HG02763 (cell line): ENCODE measurements around the gene CSRP2.
A peak's percentile ranks its signal among the peaks of the same experiment; 100 is the strongest.

Experiments used
- ATAC-seq: cut with Tn5 transposase; IDR thresholded peaks from one replicate; pipeline ENCODE4 v1.9.1; 2021; ENCODE audit warnings: mild to moderate bottlenecking, moderate library complexity; ENCODE audit not compliant: unreplicated experiment

CSRP2 gene

DNA sequence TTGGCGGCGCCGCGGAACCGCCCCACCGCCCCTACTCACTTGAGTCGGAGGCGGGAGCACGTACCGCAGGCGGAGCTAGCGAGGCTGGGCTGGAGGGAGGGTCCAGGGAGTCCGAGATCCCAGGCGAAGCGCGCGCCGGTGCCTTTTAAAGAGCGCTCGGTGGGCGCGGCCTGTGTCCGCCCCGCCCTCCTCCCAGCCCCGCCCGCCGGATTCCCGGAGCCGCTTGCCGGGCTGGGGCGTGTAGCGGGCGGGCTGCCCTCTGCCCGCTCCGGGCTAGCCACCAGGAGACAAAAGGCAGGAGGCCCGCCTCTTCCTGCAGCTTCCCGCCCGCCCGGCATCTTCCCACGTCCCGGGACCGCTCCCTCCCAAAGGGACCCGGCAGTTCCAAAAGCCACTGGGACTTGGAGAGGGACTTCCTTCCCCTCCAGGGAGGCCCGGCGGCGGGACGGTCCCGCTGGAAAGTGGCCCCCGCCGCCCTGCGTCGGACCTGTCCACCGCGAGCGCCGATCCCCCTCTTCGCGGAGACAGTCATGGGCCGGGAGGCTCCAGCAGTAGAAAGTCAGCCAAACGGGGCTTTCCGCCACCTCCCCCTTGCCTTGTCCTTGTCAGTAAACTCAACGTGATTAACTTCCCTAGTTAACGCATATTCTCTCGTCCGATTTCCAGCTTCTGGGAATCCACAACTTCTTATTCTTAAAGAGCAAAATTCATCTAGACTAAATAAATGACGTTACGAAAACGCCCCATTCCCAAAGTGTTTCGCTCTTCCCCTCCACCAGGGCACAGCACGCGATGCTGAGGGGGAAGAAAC, at the start of gene CSRP2:
CSRP2 (minus strand) TSS at position 121 of the 811 bp plus-strand sequence. CDS start 12,759 bp downstream, outside the sequence.
- peak; percentile 92 for ATAC-seq

GRCh38 chr12:76927170-76927784, 48.5 kb upstream of the CSRP2 start:
- no peak for ATAC-seq

- no peak for ATAC-seq
These were observed 46.3 kb upstream of the CSRP2 start for GRCh38 chr12:76925135-76925534.

DNA sequence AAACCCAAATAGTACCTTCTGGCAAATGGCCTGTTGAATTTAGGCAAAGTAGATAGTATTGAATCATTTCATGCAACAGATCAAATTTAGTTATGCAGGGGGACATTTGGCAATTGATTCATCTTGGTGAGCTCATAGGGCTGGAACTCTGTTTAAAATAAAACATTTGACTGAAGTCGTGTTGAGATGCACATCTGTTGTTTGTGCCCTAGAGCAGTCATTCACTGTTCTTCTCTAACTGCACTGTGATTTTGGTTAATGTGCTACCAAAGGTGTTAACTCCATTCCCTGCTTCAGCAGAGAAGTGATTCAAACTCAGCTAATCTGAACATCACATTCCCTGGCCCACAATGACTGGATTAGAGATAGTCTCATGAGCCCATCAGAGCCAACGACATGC, 44.0 kb upstream of the CSRP2 start:
- no peak for ATAC-seq

DNA sequence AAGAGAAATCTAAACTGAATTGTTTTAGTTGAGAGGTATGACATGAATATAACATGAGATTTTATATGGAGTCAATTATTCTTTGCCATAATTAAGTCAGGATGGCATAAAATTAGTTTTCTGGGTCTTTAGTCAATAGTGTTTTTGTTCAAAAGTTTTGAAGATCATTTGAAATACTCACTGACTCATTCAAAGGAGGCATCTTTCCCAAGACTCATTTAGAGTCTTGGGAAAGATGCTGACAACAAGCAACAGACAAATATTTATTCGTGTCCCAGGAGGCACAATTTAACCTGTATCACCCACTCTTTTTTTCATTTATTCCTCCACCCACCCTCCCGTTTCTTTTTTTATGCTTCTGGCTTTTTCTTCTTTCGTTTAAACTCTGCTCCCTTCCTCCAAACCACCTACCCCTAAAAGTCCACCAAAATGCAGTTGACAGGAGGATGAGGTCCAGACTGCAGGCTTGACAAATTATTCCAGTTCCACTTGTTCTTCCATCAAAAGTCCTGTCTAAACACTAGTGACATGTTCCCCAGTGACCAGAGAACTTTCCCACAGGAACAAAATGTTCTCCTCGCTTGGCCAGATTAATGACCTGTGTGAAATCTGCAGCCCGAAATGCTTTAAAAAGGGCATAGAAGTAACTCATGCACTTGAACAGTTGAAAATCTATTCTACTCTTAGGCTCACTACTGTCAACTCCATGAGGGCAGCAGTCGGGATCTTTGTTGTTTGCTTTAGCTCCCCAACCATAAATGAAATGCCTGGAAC, 43.3 kb upstream of the CSRP2 start:
- ATAC-seq, result no peak

DNA sequence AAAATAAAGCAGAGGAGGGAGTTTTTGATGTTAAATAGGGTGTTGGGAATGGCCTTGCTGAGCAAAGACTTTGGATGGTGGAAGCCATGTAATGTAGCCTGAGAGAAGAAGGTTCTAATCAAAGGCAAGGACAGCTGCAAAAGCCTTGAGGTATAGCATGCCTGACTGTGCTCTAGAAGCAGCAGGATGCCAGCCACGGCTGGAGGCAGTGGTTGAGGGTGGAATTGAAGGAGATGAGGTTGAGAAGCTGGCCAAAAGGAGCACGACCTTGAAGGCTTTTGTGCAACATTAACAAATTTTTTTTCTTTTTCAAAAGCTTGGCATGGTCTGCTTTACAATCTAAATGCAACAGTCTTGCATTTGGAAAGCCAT, 42.3 kb upstream of the CSRP2 start:
- ATAC-seq, result no peak

- peak; percentile 72 for ATAC-seq
These were observed 41.6 kb upstream of the CSRP2 start for GRCh38 chr12:76920172-76921099.

- ATAC-seq, result no peak
These were observed 40.8 kb upstream of the CSRP2 start for GRCh38 chr12:76919383-76920171.

DNA sequence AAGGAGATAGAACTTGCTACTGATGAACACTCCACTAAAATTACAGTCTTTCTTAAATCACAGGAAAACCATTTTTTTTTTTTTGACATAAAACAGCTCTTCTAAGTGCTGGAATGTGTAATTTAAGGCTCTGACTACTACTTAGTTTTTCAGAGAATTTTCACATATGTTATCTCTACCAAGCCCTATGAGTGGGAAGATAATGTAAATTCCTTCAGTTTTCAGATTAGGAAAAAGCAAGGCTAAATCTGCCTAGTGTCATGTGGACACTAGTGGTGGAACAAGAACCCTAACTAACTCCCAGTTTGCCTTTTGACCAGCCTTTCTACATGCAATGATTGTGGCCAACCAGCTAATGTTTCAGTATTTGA, 37.3 kb upstream of the CSRP2 start:
- no peak for ATAC-seq

DNA sequence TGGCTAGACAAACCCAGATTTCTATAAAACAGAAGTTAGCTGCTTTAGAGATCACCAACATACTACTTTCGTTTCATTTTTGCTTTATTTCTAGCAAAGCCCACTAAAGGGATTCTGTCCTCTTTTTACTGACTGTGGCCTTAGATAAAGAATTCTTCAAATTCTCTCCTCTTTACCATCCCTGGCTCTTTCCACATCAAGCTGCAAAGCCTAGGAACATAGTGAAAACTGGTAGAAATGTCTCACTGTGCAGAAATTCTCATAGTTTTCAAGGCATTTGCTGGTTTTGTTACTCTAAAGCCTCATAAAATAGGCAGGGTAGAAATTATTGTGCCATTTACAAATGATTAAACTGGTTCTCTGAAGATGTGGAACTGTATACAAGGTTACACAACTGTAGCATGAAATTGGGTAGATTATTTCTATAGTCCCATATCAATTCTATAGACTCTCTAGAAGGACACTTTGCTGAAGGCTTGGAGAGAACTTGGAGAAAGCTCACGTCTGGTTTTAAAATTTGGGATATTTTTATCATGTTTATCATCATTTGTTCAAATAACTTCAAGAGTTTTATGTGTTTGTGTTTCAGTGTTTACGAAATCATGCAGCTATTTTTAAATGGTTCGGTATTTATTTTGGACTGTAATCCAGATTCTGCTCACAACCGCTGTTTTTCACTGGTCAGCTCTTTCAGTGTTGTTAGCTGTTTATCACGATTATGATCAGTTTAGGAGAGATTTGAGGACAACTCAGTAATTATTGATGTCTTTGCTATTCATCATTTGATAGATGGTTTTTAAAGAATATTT, 36.7 kb upstream of the CSRP2 start:
- no peak for ATAC-seq

- ATAC-seq, result no peak
These were observed 35.5 kb upstream of the CSRP2 start for GRCh38 chr12:76914102-76914859.

DNA sequence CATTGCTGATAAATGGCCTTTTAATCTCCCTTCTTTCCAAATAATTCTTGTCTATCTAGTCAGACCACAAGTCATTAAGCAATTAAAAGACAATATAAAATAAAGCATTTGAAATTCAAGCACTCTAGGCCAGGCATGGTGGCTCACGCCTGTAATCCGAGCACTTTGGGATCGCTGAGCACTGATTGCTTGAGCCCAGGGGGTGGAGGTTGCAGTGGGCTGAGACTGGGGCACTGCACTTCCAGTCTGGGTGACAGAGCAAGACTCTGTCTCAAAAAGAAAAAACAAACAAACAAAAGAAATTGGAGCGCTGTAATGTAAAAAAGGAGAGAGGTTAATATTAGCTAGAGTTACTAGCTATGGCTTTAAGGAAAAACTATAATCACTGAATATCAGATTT, 30.5 kb upstream of the CSRP2 start:
- no peak for ATAC-seq

DNA sequence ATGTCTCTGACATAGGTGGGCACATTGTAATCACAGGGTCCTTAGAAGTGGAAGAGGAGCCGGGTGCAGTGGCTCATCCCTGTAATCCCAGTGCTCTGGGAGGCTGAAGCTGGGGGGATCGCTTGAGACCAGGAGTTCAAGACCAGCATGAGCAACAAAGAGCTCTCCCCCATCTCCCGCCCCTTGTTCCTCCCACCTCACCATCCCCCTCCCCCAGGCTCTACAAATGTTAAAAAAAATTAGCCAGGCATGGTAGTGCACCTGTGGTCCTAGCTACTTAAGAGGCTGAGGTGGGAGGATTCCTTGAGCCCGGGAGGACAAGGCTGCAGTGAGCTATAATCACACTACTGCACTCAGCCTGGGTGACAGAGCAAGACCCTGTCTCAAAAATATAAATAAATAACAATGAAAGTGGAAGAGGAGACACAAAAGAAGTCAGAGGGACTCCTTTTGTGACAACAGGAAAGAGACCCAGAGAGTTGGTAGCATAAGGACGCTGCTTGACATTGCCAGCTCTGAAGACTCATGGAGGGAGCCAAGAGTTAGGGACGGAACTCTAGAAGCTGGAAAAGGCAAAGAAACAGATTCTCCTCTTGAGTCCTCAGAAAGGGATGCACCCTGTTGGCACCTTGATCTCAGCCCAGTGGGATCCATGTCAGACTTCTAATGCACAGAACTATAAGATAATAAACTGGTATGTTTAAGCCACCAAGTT, 29.6 kb upstream of the CSRP2 start:
- no peak for ATAC-seq

DNA sequence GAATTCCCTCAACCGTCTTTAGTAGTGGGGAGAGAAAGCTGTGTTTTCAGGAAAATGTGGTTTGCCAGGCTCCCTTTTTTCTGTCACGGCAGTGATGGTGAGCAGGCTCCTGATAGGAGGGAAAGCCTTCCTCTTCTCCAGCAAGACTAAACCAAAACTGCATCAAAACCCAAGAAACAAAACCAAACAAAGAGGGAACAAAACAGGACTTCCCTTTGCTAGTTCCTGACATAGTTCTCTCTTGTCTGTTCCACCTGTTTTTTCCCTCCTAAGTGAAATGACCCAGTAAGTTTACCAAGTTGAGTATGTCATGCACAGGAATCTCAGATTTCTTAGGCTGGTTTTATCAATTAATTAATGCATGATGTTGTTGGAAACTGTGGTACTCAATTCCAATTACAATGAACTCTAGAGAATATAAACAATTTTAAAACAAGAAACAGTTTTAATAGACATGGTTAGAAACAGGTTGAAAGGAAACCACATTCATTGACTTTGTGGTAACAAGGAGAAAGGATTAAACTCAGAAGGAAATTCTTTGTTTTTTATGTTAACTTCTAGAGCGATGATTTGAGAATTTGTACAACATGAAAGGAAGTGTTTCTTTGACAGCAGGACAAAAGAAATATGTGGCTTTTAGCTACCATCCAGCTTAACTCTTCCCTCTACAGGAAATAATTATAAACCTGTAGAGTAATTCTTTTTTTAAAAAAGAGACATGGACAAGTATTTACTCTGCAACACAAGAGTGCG, 23.0 kb upstream of the CSRP2 start:
- ATAC-seq, result no peak

GRCh38 chr12:76899522-76899921, 20.7 kb upstream of the CSRP2 start:
- ATAC-seq, result no peak

GRCh38 chr12:76898442-76898841, 19.6 kb upstream of the CSRP2 start:
- ATAC-seq, result no peak

GRCh38 chr12:76896274-76896673, 17.5 kb upstream of the CSRP2 start:
- ATAC-seq, result no peak
